Activated CD4-positive, alpha-beta T cell treated with anti-CD3 and anti-CD28 coated beads for 4 hours (primary cell): ENCODE results near the gene BIRC7.
"Not testable (repeated sequence)": the region's sequence is repeated elsewhere in the genome, so short reads cannot be mapped to it uniquely, and the experiment has no call there.

Experiments used
- DNase-seq, 2 donors: peaks; one replicate each; pipeline ENCODE4 v3.0.0-alpha.2; 2020

BIRC7 gene

GRCh38 chr20:63210011-63210605 lies 25.6 kb upstream of the BIRC7 start:
- DNase-seq: no peak

GRCh38 chr20:63212393-63212730 lies 23.3 kb upstream of the BIRC7 start:
- no peak for DNase-seq

DNA sequence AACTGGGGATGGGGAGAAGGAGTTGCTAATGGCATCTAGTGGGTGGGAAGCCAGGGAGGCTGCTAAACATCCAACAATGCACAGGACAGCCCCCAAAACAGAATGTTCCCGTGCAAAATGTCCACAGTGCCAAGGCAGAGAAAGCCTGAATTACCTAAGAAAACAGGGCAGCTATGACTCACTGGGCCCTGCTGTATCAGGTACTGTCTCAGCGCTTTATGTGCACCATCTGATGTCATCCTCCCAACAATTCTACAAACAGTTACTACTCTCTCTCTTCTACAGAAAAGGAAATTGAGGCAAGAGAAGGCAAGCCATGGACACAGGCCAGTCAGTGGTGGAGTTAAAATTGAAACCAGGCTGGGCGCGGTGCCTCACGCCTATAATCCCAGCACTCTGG lies 22.9 kb upstream of the BIRC7 start:
- no peak for DNase-seq

DNA sequence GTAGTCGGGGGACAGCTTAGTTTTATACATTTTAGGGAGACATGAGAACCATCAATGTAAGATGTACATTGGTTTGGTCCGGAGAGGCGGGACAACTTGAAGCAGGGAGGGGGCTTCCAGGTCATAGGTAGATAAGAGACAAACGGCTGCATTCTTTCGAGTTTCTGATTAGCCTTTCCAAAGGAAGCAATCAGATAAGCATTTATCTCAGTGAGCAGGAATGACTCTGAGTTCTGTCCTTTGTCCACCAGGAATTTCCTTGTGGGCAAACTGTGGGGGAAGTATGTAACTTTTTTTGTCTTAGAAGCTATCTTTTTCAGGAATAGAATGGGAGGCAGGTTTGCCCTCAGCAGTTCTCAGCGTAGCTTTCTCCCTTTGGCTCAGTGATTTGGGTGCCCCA lies 21.2 kb upstream of the BIRC7 start:
- DNase-seq: no peak

- DNase-seq: no peak
Observed at GRCh38 chr20:63215101-63216040, 20.3 kb upstream of the BIRC7 start.

DNA sequence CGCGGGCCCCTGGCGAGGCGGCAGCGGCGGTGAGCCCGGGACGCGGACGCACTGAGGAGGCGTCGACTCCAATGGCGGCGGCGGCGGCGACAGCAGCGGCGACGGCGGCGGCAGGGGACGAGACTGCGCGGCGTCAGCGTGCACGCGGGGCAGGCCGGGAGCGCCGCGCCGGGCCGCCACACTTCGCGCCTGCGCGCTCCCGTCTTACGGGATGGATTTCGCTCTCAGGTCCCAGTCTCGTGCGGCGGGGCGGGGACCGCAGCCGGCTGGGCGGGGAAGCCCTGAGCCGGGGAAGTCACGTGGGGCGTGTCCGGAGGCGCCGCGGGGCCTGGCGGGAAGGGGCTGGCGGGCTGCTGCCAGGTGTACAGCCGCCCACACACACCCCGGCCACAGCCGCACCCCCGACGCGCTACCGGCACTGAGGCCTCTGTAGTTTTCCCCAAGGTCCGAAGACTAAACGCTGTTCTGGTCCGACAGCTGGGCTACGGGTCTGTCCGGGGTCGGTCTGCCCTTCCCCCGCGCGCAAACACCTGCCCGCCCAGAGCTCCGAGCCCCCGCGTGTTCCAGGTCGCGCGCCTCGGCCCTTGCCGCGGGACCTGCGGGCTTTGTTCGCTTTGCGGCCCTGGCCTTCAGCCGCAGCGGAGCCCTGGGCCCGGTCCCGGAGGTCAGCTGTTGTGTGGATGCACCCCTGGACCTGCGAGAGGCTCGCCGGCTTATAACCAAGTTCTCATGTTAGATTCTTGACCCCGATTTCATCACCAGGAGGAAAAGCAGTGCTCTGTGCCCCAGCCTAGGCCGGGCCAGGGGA lies 19.5 kb upstream of the BIRC7 start, which contains the start of gene YTHDF1:
TSS of gene YTHDF1 (minus strand) at position 91 of the 808 bp plus-strand sequence. CDS start 239 bp downstream, outside the sequence.
- peak; percentile 92 to 95 for DNase-seq

- DNase-seq: no peak
Observed at GRCh38 chr20:63216849-63217471, 18.7 kb upstream of the BIRC7 start.

DNA sequence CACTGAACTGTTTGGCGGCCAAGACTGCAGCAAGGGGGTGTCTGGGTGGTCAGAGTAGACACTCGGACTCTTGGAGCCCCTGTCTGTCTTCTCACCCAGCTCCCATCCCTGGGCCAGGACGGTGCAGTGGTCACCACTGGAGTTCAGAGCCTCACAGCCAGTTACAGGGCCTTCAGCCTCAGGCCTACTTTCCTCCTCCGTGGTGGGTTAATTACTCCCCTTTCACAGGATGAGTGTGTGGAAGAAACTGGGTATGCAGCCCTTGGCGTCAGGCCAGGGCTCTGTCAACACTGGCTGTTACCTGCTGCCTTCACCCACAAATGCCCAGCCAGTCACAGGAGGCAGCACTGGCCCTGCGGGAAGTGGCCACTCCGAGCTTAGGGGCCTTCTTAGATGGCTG lies 18.0 kb upstream of the BIRC7 start:
- no peak for DNase-seq

- no peak for DNase-seq
Observed at GRCh38 chr20:63218701-63219446, 16.8 kb upstream of the BIRC7 start.

GRCh38 chr20:63219447-63219821 lies 16.3 kb upstream of the BIRC7 start:
- no peak for DNase-seq

DNA sequence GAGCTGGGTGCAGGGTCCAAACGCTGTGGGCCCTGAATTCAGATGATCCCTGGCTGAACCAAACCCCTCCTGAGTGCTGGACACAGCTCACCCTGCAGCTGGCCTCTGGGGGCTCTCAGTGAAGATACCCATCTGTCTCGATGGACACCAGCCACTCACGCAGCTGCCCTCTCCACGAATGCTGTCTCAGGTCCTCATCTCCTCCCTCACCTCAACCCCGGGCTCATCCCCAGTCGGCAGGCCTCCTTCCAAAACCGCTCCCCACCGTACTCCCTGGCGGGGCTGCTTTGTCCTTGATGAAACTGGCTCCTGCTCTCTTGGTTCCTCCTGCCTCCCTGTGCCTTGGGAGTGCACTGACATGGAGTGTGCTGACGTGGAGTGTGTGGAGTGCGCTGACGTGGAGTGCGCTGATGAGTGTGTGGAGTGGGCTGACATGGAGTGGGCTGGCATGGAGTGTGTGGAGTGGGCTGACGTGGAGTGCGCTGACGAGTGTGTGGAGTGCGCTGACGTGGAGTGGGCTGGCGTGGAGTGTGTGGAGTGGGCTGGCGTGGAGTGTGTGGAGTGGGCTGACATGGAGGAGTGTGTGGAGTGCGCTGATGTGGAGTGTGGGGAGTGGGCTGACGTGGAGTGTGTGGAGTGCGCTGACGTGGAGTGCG lies 15.7 kb upstream of the BIRC7 start:
- DNase-seq: no peak

DNA sequence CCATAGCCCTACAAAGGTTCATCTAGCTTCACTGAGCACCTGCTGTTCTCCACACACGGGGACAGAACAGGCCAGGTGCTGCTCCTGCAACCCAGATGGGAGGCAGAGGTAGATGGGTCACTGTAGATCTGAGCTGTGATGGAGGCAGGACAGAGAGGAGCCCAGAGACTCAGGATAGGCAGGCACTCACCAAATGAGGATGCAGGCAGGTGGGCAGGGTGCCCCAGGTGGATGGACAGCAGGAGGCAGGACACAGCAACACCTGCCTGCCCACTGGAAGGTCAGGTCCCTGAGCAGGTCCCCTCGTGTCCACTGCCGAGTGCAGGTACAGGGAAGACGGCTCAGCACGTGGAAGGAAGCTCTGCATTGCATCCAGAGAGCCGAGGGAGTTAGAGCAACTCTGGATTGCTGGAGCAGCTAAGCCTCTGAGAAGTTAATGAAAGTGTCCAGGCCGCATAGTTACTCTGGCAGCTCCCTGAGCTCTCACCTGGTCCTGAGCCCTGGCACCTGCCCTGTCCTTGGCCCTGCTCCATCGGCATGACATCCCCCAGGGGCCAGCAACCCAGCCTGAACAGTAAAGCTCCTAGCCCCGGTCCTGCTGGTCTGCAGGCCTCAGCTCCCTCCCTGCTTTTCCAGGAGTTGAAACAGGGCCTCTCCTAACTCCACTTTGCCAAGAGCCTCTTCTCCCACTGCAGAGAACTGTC lies 14.9 kb upstream of the BIRC7 start:
- no peak for DNase-seq

- not testable (repeated sequence) for DNase-seq
Observed at GRCh38 chr20:63221400-63222053, 14.2 kb upstream of the BIRC7 start.

DNA sequence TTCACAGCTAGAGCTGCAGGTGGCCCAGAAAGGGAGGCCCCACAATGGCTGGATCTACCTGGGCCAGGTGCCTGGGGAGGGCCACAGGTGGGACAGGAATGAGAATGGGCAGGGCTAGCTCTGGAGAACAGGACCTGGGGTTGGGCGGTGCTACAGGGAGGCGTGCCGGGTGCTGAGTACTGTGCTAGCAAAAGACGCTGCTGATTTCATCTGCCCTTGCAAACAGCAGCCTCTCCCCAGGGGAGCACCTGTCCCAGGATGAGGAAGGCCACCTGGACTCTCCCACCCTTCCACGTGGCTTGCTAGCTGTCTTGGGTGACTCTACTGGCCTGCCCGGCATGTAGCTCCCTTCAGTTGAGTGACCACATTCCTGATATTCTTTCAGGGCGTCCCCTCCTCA lies 13.2 kb upstream of the BIRC7 start:
- DNase-seq: no peak

GRCh38 chr20:63223121-63223825 lies 12.4 kb upstream of the BIRC7 start:
- DNase-seq: peak; percentile 44 to 51

- no peak for DNase-seq
Observed at GRCh38 chr20:63223826-63224207, 11.9 kb upstream of the BIRC7 start.

DNA sequence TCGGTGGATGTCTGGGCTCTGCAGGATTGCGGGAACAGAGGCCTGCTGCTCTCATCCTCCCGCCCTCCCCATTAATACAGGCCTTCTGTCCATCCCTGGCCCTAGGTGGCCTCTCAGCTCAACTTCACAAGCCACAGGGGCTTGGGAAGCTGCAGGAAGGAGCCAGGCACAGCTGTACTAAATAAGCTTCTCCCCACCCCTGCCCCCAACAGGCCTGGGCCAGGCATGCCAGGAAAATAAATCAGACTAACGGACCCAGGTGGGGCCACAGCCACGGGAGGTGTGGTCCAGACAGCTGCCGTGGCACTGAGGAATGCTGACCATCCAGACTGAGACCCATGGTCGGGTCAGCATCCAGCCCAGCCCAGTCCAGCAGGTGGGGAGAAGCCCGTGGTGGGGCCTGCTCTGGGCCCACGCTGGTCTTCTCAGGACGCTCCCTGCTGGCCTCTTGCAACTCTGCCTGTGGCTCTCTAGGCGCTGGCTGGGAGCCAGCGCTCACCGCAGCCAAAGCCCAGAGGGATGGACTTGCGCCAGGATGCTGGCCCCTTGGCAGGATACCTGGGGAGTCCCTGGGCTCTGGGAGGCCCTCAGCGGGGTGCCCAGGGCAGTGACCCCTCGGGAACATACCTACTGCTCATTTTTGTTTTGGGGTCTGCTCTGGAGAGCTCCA lies 11.2 kb upstream of the BIRC7 start:
- DNase-seq: no peak

DNA sequence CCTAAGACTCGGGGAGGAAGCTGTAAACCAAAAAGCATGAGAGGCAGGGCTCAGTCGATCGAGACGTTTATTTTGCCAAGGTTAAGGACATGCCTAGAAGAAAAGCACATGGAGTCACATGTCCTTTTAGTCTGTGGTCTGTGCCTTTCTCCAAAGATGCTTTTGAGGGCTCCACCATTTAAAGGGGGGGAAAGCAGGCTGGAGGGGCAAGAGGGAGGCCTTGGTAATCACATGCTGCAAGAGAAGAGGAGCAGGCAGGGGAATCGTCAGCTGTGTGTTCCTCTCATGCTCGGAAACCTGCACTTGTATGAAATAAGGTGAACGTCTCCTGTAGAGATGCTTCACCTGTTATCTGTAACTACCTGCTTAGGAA lies 10.6 kb upstream of the BIRC7 start:
- DNase-seq: no peak
